PC-9 (cell line): Measurements from ENCODE around the gene SVOPL. TPM values are rescaled to one million over a fixed set of nuclear protein-coding genes. Genes with fewer than 3 reads are reported as not detected.

Source experiments
- BruUV-seq: library from RNA; stranded (reverse); fragments of 400-500 nt; replicated peaks from 2 replicates; lab custom pipeline; 2021; lab: Mats Ljungman, UMichigan
- CTCF ChIA-PET: fragments of 300-600 bp; sonication (Branson Sonifier 250); formaldehyde crosslinking; loops from one replicate; lab custom pipeline; 2022; ENCODE audit warnings: antibody characterized with exemption; lab: Charles Lee
- POLR2A ChIA-PET: fragments of 300-600 bp; sonication (Branson Sonifier 250); formaldehyde crosslinking; loops from one replicate; lab custom pipeline; 2022; ENCODE audit warnings: antibody characterized with exemption; ENCODE audit not compliant: unreplicated experiment; lab: Charles Lee
- DNase-seq, 2 experiments: peaks; one replicate each; pipeline versions ENCODE4 v3.0.0 to v3.0.0-alpha.2; 2015 to 2022; ENCODE audit warnings: mixed read lengths in 1 of 2
- H2AFZ ChIP-seq: fragments of 200-600 bp; sonication (generic); 2 replicates; pipeline ENCODE4 v1.8.1; 2017; ENCODE audit warnings: antibody characterized with exemption
- H3F3A ChIP-seq: fragments of 200-600 bp; sonication (generic); 2 replicates; pipeline ENCODE4 v1.8.1; 2017; ENCODE audit warnings: antibody characterized with exemption, mild to moderate bottlenecking, low read depth; ENCODE audit not compliant: insufficient read depth
- H3K27ac ChIP-seq: fragments of 200-600 bp; sonication (generic); 2 replicates; pipeline ENCODE4 v1.6.1; 2016; ENCODE audit warnings: mixed run types
- H3K27me3 ChIP-seq: fragments of 200-600 bp; sonication (generic); 2 replicates; pipeline ENCODE4 v1.6.1; 2016; ENCODE audit warnings: low read depth, mixed run types; ENCODE audit not compliant: insufficient read depth
- H3K36me3 ChIP-seq: fragments of 200-600 bp; sonication (generic); 2 replicates; pipeline ENCODE4 v1.6.1; 2016; ENCODE audit warnings: low read depth, mixed run types
- H3K4me1 ChIP-seq: fragments of 200-600 bp; sonication (generic); replicated peaks from 2 replicates; pipeline ENCODE4 v1.6.1; 2016; ENCODE audit warnings: mixed run types; ENCODE audit not compliant: insufficient read depth
- H3K4me2 ChIP-seq: fragments of 200-600 bp; sonication (generic); 2 replicates; pipeline ENCODE4 v1.6.1; 2017; ENCODE audit warnings: mixed run types
- H3K4me3 ChIP-seq: fragments of 200-600 bp; sonication (generic); 2 replicates; pipeline ENCODE4 v1.6.1; 2016; ENCODE audit warnings: mixed run types
- H3K79me2 ChIP-seq: fragments of 200-600 bp; sonication (generic); 2 replicates; pipeline ENCODE4 v1.6.1; 2017; ENCODE audit warnings: low read depth, mixed run types
- H3K9me2 ChIP-seq: fragments of 200-600 bp; sonication (generic); 2 replicates; pipeline ENCODE4 v1.8.1; 2017; ENCODE audit warnings: mild to moderate bottlenecking; ENCODE audit not compliant: insufficient read depth
- H3K9me3 ChIP-seq: fragments of 200-600 bp; sonication (generic); 2 replicates; pipeline ENCODE4 v1.8.1; 2016; ENCODE audit warnings: low read depth; ENCODE audit not compliant: insufficient read depth
- H4K20me1 ChIP-seq: fragments of 200-600 bp; sonication (generic); 2 replicates; pipeline ENCODE4 v1.8.1; 2017; ENCODE audit not compliant: insufficient read depth
- CTCF ChIP-seq: fragments of 200-600 bp; sonication (generic); conservative IDR thresholded peaks from 2 replicates; pipeline ENCODE4 v1.6.1; 2017; ENCODE audit warnings: mixed run types, antibody characterized with exemption, mild to moderate bottlenecking, moderate library complexity
- EZH2 ChIP-seq: fragments of 200-600 bp; sonication (generic); IDR thresholded peaks from 2 replicates; pipeline ENCODE4 v1.8.0; 2017; ENCODE audit warnings: antibody characterized with exemption, low read depth
- intact Hi-C: fragments of 100-400 bp; cut with micrococcal nuclease; formaldehyde crosslinking; loops from one replicate; pipeline ENCODE4 v1.10.0; 2022; ENCODE audit not compliant: unreplicated experiment
- total RNA-seq: library from RNA; stranded (reverse); gene quantifications from 2 replicates; pipeline ENCODE4 v1.2.3, GENCODE V29; 2021

The SVOPL gene
- total RNA-seq, 1 experiment from 2014 or later: 0.70 TPM

GRCh38 chr7:138569418-138569817, 131.7 kb downstream of the SVOPL start:
- H3K36me3 ChIP-seq: peaks cover 43% of the 10 kb centered on the region
- POLR2A ChIA-PET: no interaction called here
- H3K27ac ChIP-seq: no peak overlapping the region
- H2AFZ ChIP-seq: no peak overlapping the region
- H3K4me3 ChIP-seq: no peak overlapping the region
- peaks cover 9% of the 10 kb centered on the region; the same call in 1 of the 2 replicates for H3F3A ChIP-seq
- no peak for DNase-seq
- intact Hi-C loops: no loop called here
- no peaks in the 10 kb centered on the region for H3K9me2 ChIP-seq
- no peaks in the 10 kb centered on the region for H4K20me1 ChIP-seq
- CTCF ChIA-PET: no interaction called here
- H3K4me1 ChIP-seq: peaks cover 6% of the 10 kb centered on the region
- no peaks in the 10 kb centered on the region for H3K27me3 ChIP-seq
- H3K4me2 ChIP-seq: no peak overlapping the region
- H3K9me3 ChIP-seq: peaks cover 24% of the 10 kb centered on the region
- no peak for TF ChIP-seq EZH2
- no peak for TF ChIP-seq CTCF
- BruUV-seq: no TSS peak
- H3K79me2 ChIP-seq: no peaks in the 10 kb centered on the region

- H2AFZ ChIP-seq: no peak overlapping the region
- H3K9me2 ChIP-seq: no peaks in the 10 kb centered on the region
- H3K27me3 ChIP-seq: no peaks in the 10 kb centered on the region
- ChIA-PET POLR2A (no interaction called here), CTCF (no interaction called here)
- peaks cover 15% of the 10 kb centered on the region; the same call in 1 of the 2 replicates for H3F3A ChIP-seq
- peaks cover 24% of the 10 kb centered on the region for H3K9me3 ChIP-seq
- no peak overlapping the region for H3K27ac ChIP-seq
- peaks cover 39% of the 10 kb centered on the region for H3K36me3 ChIP-seq
- BruUV-seq: no TSS peak
- no peaks in the 10 kb centered on the region for H3K79me2 ChIP-seq
- no peak overlapping the region for H3K4me2 ChIP-seq
- no peaks in the 10 kb centered on the region for H4K20me1 ChIP-seq
- peaks cover 14% of the 10 kb centered on the region for H3K4me1 ChIP-seq
- DNase-seq: no peak
- intact Hi-C loops: no loop called here
- no peak overlapping the region for H3K4me3 ChIP-seq
- no peak for TF ChIP-seq CTCF
- no peak for TF ChIP-seq EZH2
Measured at GRCh38 chr7:138568655-138569054, 132.5 kb downstream of the SVOPL start.

- peaks cover 18% of the 10 kb centered on the region for H3K4me1 ChIP-seq
- no peak for TF ChIP-seq EZH2
- DNase-seq: peak in 1 of 2 experiments; percentile 43
- H3K9me3 ChIP-seq: peaks cover 24% of the 10 kb centered on the region
- H3K9me2 ChIP-seq: no peaks in the 10 kb centered on the region
- intact Hi-C loops: loop anchor here (2.0 kb wide), 2 partner anchors 93 to 105 kb away; partner anchors contain the start of gene TRIM24
- no peaks in the 10 kb centered on the region for H3K27me3 ChIP-seq
- BruUV-seq: no TSS peak
- POLR2A ChIA-PET: no interaction called here
- no peaks in the 10 kb centered on the region for H3K79me2 ChIP-seq
- no peak overlapping the region for H3K27ac ChIP-seq
- H3K36me3 ChIP-seq: peaks cover 31% of the 10 kb centered on the region
- no peak overlapping the region for H3K4me2 ChIP-seq
- no peaks in the 10 kb centered on the region for H4K20me1 ChIP-seq
- CTCF ChIA-PET: interaction anchor here (0.6 kb wide), 1 partner anchor 23 kb away, joined by 3 read pairs; no protein-coding TSS in a partner anchor
- no peak overlapping the region for H2AFZ ChIP-seq
- 0 out of 2 replicates have a peak overlapping the region, but pooled peaks have one; percentile 18 for H3K4me3 ChIP-seq
- peaks cover 21% of the 10 kb centered on the region; the same call in 1 of the 2 replicates for H3F3A ChIP-seq
Measured at GRCh38 chr7:138565451-138566114, 135.6 kb downstream of the SVOPL start.
